ENCODE results near the gene CCL22.

Gene CCL22

GRCh38 chr16:57376313-57376818, 17.8 kb downstream of the CCL22 start:
- DNase-seq (ENCODE audit: low read depth), result no peak

GRCh38 chr16:57377080-57377841, 18.7 kb downstream of the CCL22 start:
- no peak for DNase-seq (ENCODE audit: low read depth)

DNA sequence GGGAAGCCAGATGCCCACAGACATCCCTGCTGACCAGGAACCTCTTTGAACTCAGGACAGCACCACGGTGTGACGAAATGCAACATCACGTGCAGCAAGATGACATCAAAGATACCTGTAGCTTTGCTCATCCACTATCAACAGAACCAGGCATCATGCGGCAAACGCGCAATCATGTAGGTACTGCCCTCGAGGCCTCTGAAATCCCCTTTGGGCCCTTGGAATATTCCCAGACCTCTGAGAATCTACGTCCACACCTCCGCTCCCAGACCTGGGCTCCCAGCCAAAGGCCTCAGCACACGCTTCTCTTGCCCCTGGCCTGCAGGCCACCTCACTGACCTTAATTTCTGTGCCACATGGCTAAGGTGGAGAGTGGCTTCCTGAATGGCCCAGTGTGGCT, 21.0 kb downstream of the CCL22 start:
- DNase-seq (ENCODE audit: low read depth), result no peak

- DNase-seq (ENCODE audit: low read depth), result no peak
Measured at GRCh38 chr16:57380671-57381462, 22.3 kb downstream of the CCL22 start.

- no peak for DNase-seq (ENCODE audit: low read depth)
Measured at GRCh38 chr16:57381791-57382534, 23.4 kb downstream of the CCL22 start.

- DNase-seq (ENCODE audit: low read depth), result no peak
Measured at GRCh38 chr16:57382535-57383275, 24.1 kb downstream of the CCL22 start.

- DNase-seq (ENCODE audit: low read depth), result no peak
Measured at GRCh38 chr16:57383276-57384247, 25.0 kb downstream of the CCL22 start.

DNA sequence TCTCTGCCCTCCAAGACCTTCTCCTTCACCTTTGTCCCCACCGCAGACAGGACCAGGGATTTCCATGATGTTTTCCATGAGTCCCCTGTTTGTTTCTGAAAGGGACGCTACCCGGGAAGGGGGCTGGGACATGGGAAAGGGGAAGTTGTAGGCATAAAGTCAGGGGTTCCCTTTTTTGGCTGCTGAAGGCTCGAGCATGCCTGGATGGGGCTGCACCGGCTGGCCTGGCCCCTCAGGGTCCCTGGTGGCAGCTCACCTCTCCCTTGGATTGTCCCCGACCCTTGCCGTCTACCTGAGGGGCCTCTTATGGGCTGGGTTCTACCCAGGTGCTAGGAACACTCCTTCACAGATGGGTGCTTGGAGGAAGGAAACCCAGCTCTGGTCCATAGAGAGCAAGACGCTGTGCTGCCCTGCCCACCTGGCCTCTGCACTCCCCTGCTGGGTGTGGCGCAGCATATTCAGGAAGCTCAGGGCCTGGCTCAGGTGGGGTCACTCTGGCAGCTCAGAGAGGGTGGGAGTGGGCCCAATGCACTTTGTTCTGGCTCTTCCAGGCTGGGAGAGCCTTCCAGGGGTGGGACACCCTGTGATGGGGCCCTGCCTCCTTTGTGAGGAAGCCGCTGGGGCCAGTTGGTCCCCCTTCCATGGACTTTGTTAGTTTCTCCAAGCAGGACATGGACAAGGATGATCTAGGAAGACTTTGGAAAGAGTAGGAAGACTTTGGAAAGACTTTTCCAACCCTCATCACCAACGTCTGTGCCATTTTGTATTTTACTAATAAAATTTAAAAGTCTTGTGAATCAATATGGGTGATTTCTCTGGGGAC, 25.9 kb downstream of the CCL22 start:
- no peak for DNase-seq (ENCODE audit: low read depth)

GRCh38 chr16:57385083-57385482, 26.5 kb downstream of the CCL22 start:
- DNase-seq (ENCODE audit: low read depth), result no peak

DNA sequence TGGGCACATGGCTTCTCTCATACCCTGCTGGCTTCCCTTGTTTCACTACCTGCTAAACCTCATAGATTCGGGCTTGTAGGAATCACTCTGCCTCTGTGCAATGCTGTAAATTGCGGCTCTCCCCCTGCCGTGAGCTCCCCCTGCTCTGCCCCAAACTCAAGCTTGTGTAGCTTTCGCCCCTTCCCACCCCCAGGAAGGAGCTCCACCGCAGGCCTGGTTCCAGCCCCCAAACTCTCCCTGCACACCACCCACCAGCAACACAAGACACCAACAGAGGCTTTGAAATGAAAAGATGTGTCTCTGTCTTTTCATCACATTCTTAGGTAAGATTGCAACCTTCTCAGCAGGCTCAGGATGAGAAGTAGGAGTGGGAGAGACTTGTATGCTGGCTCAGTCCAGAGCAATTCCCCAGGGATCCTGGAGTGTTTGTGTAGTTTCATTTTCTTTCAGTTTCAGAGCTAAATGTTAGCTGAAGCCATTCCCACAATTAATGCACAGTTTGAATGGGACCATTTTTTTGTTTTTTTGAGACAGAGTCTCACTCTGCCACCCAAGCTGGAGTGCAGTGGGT, 27.9 kb downstream of the CCL22 start:
- no peak for DNase-seq (ENCODE audit: low read depth)

DNA sequence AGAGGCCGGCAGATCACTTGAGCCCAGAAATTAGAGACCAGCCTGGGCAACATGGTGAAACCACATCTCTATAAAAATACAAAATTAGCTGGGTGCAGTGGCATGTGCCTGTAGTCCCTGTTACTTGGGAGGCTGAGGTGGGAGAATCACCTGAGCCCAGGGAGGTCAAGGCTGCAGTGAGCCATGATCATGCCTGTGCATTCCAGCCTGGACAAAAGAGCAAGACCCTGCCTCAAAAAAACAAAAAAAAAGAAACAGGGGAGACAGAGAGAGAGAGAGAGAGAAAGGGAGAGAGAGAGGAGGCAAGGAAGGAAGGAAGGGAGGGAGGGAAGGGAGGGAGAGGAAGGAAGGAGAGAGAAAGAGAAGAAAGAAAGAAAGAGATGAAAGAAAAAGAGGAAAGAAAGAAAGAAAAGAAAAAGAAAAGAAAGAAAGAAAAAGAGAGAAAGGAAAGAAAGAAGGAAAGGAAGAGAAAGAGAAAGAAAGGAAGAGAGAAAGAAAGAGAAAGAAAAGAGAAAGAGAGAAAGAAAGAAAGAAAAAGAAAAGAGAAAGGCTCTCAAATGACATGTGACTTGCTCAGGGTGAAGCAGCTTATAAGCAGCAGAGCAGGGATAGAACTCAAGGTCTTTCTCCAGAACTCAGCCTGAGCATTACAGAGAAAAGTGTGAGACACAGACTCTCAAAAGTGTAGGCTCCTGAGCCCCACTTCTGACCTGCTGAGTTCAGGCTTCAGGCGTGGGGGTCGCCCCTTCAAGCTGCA, 29.2 kb downstream of the CCL22 start:
- DNase-seq (ENCODE audit: low read depth), result no peak

DNA sequence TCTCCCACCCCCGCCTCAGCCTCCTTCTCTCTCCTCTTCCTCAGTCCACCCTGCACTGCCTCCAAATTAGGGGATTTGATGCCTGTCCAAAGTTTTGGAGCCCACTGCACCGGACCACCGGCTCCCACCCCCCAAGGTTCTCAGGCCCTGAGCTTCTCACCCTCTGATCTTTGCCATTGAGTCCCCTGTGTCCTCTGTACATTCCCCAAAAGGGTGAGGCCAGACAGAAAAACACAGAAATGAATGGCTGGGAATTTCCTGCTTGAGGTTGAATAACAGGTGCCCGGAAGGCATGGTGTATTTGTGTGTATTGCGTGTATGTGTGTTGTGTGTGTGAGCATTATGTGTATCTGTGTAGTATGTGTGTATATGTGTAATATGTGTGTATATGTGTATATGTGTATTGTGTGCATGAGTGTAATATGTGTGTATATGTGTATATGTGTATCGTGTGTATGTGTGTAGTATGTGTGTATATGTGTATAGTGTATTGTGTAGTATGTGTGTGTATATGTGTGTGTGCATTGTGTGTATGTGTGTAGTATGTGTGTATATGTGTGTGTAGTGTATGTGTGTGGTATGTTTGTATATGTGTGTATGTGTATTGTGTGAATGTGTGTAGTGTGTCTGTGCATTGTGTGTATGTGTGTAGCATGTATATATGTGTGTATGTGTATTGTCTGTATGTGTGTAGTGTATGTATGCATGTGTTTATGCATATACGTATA, 29.9 kb downstream of the CCL22 start:
- DNase-seq (ENCODE audit: low read depth), result no peak

- DNase-seq (ENCODE audit: low read depth), result no peak
Measured at GRCh38 chr16:57389087-57389468, 30.5 kb downstream of the CCL22 start.

GRCh38 chr16:57390636-57391295, 32.2 kb downstream of the CCL22 start:
- no peak for DNase-seq (ENCODE audit: low read depth)

GRCh38 chr16:57391300-57391699, 32.7 kb downstream of the CCL22 start:
- DNase-seq (ENCODE audit: low read depth), result no peak

DNA sequence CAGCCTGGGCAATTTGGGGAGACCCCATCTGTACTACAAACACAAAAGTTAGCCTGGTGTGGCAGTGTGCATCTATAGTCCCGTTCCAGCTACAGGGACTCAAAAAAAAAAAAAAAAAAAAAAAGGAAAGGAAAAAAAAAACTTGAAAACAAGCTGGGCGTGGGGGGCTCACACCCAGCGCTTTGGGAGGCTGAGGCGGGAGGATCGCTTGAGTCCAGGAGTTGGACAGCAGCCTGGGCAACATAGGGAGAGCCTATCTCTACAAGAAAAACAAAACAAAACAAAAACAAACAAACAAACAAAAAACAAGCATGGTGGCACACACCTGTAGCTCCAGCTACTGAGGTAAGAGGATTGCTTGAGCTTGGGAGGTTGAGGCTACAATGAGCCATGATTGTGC, 33.1 kb downstream of the CCL22 start:
- no peak for DNase-seq (ENCODE audit: low read depth)

- no peak for DNase-seq (ENCODE audit: low read depth)
Measured at GRCh38 chr16:57392694-57393093, 34.1 kb downstream of the CCL22 start.
